ENCODE results near the gene LTB. TPM values are rescaled to one million over a fixed set of nuclear protein-coding genes. Genes with fewer than 3 reads are reported as not detected.

LTB gene
- polyA plus RNA-seq, 1 of the 3 experiments (the other 2 are of a cell fraction): 0.10 TPM

- Histone ChIP-seq H3K4me3 (ENCODE audit: low read depth in 2 of 2, low read length in 1 of 2) (no peak overlapping the region), H3K4me2 (no peak overlapping the region), H4K20me1 (ENCODE audit: insufficient read depth) (no peaks in the 10 kb centered on the region), H3K9me2 (no peaks in the 10 kb centered on the region), H3K9me3 (no peaks in the 10 kb centered on the region; the same call in 1 of the 2 replicates), H3K79me2 (ENCODE audit: insufficient read depth) (no peaks in the 10 kb centered on the region), H3F3A (replicated peaks; ENCODE audit: insufficient read depth) (peaks cover 2% of the 10 kb centered on the region), H2AFZ (ENCODE audit: low read depth) (no peak overlapping the region), H3K27me3 (ENCODE audit: insufficient read depth) (no peaks in the 10 kb centered on the region), H3K9ac (no peak overlapping the region), H3K27ac (ENCODE audit: low read depth in 2 of 2, low read length in 1 of 2) (no peak overlapping the region), H3K36me3 (replicated peaks in 1 of 2; ENCODE audit: control insufficient read depth in 1 of 2, insufficient read depth in 2 of 2, low read length in 1 of 2) (no peaks in the 10 kb centered on the region), H3K4me1 (ENCODE audit: control insufficient read depth in 1 of 2, insufficient read depth in 2 of 2, low read depth in 1 of 2, low read length in 1 of 2) (no peaks in the 10 kb centered on the region; a peak in 1 of 4 replicates)
- ChIA-PET CTCF (interaction anchor here (0.9 to 17.6 kb wide), 7 partner anchors 9 to 66 kb away, joined by 3 to 312 read pairs (median 3); partner anchors contain the start of genes ATP6V1G2, LST1 and NFKBIL1), POLR2A (no interaction called here)
- DNase-seq: no peak
- TF ChIP-seq POLR2AphosphoS5 (IDR thresholded peaks at IDR 0.05; ENCODE audit: low read depth, low read length) (no peak), TEAD4 (IDR thresholded peaks at IDR 0.05; ENCODE audit: borderline replicate concordance, insufficient read depth) (no peak), NFIC (IDR thresholded peaks at IDR 0.05; ENCODE audit: borderline replicate concordance) (no peak), MXI1 (IDR thresholded peaks at IDR 0.05; ENCODE audit: low read depth, low read length) (no peak), YY1 (IDR thresholded peaks at IDR 0.05; ENCODE audit: low read depth) (no peak)
- WGBS (ENCODE audit: low lambda C conversion rate): 65% methylated on average over 14 of the region's 14 CpGs
These were observed 7.8 kb downstream of the LTB start for GRCh38 chr6:31574106-31575061.

DNA sequence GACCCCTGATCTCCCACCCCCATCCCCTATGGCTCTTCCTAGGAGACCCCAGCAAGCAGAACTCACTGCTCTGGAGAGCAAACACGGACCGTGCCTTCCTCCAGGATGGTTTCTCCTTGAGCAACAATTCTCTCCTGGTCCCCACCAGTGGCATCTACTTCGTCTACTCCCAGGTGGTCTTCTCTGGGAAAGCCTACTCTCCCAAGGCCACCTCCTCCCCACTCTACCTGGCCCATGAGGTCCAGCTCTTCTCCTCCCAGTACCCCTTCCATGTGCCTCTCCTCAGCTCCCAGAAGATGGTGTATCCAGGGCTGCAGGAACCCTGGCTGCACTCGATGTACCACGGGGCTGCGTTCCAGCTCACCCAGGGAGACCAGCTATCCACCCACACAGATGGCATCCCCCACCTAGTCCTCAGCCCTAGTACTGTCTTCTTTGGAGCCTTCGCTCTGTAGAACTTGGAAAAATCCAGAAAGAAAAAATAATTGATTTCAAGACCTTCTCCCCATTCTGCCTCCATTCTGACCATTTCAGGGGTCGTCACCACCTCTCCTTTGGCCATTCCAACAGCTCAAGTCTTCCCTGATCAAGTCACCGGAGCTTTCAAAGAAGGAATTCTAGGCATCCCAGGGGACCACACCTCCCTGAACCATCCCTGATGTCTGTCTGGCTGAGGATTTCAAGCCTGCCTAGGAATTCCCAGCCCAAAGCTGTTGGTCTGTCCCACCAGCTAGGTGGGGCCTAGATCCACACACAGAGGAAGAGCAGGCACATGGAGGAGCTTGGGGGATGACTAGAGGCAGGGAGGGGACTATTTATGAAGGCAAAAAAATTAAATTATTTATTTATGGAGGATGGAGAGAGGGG lies 8.8 kb downstream of the LTB start:
- H3K27me3 ChIP-seq (ENCODE audit: insufficient read depth): no peaks in the 10 kb centered on the region
- H3K9me3 ChIP-seq: no peaks in the 10 kb centered on the region; the same call in 1 of the 2 replicates
- H3K4me1 ChIP-seq (ENCODE audit: control insufficient read depth in 1 of 2, insufficient read depth in 2 of 2, low read depth in 1 of 2, low read length in 1 of 2): no peaks in the 10 kb centered on the region; a peak in 1 of 4 replicates
- ChIA-PET POLR2A (no interaction called here), CTCF (interaction anchor here (0.9 to 17.6 kb wide), 5 partner anchors 10 to 67 kb away, joined by 3 to 312 read pairs (median 3); partner anchors contain the start of genes ATP6V1G2 and NFKBIL1)
- TF ChIP-seq EP300 (IDR thresholded peaks at IDR 0.05; ENCODE audit: borderline replicate concordance in 1 of 2, low read depth in 1 of 2, low read length in 1 of 2): no peak
- no peak for TF ChIP-seq NRF1 (IDR thresholded peaks at IDR 0.05; ENCODE audit: low read depth, low read length)
- TF ChIP-seq IRF3 (IDR thresholded peaks at IDR 0.05; ENCODE audit: low read depth, low read length): no peak
- TF ChIP-seq, protein P1, sequence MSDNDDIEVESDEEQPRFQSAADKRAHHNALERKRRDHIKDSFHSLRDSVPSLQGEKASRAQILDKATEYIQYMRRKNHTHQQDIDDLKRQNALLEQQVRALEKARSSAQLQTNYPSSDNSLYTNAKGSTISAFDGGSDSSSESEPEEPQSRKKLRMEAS (IDR thresholded peaks at IDR 0.05; ENCODE audit: low read depth): no peak
- no peak for TF ChIP-seq RFX5 (IDR thresholded peaks at IDR 0.05; ENCODE audit: low read length)
- TF ChIP-seq, protein P2, sequence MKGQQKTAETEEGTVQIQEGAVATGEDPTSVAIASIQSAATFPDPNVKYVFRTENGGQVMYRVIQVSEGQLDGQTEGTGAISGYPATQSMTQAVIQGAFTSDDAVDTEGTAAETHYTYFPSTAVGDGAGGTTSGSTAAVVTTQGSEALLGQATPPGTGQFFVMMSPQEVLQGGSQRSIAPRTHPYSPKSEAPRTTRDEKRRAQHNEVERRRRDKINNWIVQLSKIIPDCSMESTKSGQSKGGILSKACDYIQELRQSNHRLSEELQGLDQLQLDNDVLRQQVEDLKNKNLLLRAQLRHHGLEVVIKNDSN (IDR thresholded peaks at IDR 0.05; ENCODE audit: borderline replicate concordance, low read depth): no peak
- TF ChIP-seq FOSL2 (IDR thresholded peaks at IDR 0.05; ENCODE audit: borderline replicate concordance, low read depth): no peak
- TF ChIP-seq CTCF (IDR thresholded peaks at IDR 0.05): no peak
- TF ChIP-seq CHD2 (IDR thresholded peaks at IDR 0.05; ENCODE audit: low read length, partially characterized antibody): no peak
- H3K9me2 ChIP-seq: no peaks in the 10 kb centered on the region
- no peak overlapping the region for H2AFZ ChIP-seq (ENCODE audit: low read depth)
- H4K20me1 ChIP-seq (ENCODE audit: insufficient read depth): no peaks in the 10 kb centered on the region
- no peak for DNase-seq
- no peaks in the 10 kb centered on the region for H3K36me3 ChIP-seq (replicated peaks in 1 of 2; ENCODE audit: control insufficient read depth in 1 of 2, insufficient read depth in 2 of 2, low read length in 1 of 2)
- peaks cover 2% of the 10 kb centered on the region for H3F3A ChIP-seq (replicated peaks; ENCODE audit: insufficient read depth)
- 56% methylated on average over 9 of the region's 9 CpGs for WGBS (ENCODE audit: low lambda C conversion rate)
- H3K4me3 ChIP-seq (ENCODE audit: low read depth in 2 of 2, low read length in 1 of 2): no peak overlapping the region
- no peak overlapping the region for H3K4me2 ChIP-seq
- H3K79me2 ChIP-seq (ENCODE audit: insufficient read depth): no peaks in the 10 kb centered on the region
- H3K27ac ChIP-seq (ENCODE audit: low read depth in 2 of 2, low read length in 1 of 2): no peak overlapping the region
- H3K9ac ChIP-seq: no peak overlapping the region
